A549 (cell line): ENCODE results near the gene HAUS5.

ENCODE experiments used
- CHD4 ChIP-seq: fragments of 200-600 bp; sonication (generic); IDR thresholded peaks from 2 replicates; pipeline ENCODE4 v1.6.1; 2016; ENCODE audit warnings: antibody characterized with exemption, mild to moderate bottlenecking, borderline replicate concordance
- EP300 ChIP-seq, 2 experiments: fragments of >200 bp; sonication (Bioruptor Twin); formaldehyde crosslinking; IDR thresholded peaks; 2 replicates in 1 of 2; 3 replicates in 1 of 2; pipeline ENCODE4 v1.6.1; 2016 to 2017
- FOSL2 ChIP-seq, 2 experiments: fragments of 450-650 bp in 1 of 2; fragments of >200 bp in 1 of 2; sonication (Bioruptor Twin) in 1 of 2; formaldehyde crosslinking; IDR thresholded peaks; 2 replicates each; pipeline versions ENCODE4 v1.5.0 to v1.6.1; 2016 to 2020; ENCODE audit warnings: mild to moderate bottlenecking in 1 of 2, moderate library complexity in 1 of 2
- POLR2A ChIP-seq: IDR thresholded peaks from 2 replicates; pipeline ENCODE4 v1.6.1; 2012; ENCODE audit warnings: mild to moderate bottlenecking, low read length
- RAD21 ChIP-seq, 2 experiments: fragments of >200 bp in 1 of 2; sonication (Bioruptor Twin) in 1 of 2; formaldehyde crosslinking in 1 of 2; IDR thresholded peaks in 1 of 2; conservative IDR thresholded peaks in 1 of 2; 2 replicates in 1 of 2; 3 replicates in 1 of 2; pipeline ENCODE4 v1.6.1; 2012 to 2018; ENCODE audit warnings: inconsistent platforms in 1 of 2
- RARB ChIP-seq: fragments of 250-450 bp; sonication (Bioruptor Pico); IDR thresholded peaks from 2 replicates; pipeline ENCODE4 v1.8.0; 2021; ENCODE audit warnings: mild to moderate bottlenecking, moderate library complexity
- TF ChIP-seq, protein P1 (sequence below): fragments of >200 bp; sonication (Bioruptor Twin); formaldehyde crosslinking; IDR thresholded peaks from 3 replicates; pipeline ENCODE4 v1.5.1; 2016
- TF ChIP-seq, protein P2 (sequence below): IDR thresholded peaks from 2 replicates; pipeline ENCODE4 v1.6.1; 2012
- TF ChIP-seq, protein P3 (sequence below): fragments of 200-600 bp; sonication (generic); IDR thresholded peaks from 2 replicates; pipeline ENCODE4 v1.6.1; 2016; ENCODE audit warnings: antibody characterized with exemption, mild to moderate bottlenecking, moderate library complexity

DNA sequence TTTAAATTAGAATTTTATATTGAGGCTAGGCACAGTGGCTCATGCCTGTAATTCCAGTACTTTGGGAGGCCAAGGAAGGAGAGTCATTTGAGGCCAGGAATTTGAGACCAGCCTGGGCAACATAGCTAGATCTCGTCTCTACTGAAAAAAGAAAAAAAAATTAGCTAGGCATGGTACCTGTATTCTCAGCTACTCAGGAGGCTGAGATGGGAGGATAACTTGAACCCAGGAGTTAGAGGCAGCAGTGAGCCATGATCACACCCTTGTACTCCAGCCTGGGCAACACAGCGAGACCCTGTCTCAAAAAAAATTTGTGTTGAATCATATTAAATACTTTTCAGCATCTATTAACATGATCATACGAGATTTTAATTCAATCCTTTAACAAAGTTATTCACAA, 21.7 kb upstream of the HAUS5 start:
- TF ChIP-seq, protein P1, sequence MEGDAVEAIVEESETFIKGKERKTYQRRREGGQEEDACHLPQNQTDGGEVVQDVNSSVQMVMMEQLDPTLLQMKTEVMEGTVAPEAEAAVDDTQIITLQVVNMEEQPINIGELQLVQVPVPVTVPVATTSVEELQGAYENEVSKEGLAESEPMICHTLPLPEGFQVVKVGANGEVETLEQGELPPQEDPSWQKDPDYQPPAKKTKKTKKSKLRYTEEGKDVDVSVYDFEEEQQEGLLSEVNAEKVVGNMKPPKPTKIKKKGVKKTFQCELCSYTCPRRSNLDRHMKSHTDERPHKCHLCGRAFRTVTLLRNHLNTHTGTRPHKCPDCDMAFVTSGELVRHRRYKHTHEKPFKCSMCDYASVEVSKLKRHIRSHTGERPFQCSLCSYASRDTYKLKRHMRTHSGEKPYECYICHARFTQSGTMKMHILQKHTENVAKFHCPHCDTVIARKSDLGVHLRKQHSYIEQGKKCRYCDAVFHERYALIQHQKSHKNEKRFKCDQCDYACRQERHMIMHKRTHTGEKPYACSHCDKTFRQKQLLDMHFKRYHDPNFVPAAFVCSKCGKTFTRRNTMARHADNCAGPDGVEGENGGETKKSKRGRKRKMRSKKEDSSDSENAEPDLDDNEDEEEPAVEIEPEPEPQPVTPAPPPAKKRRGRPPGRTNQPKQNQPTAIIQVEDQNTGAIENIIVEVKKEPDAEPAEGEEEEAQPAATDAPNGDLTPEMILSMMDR = no peak
- TF ChIP-seq POLR2A (no peak), EP300 (IDR thresholded peaks at IDR 0.05) (no peak), FOSL2 (IDR thresholded peaks at IDR 0.05) (no peak), FOSL2 (CRISPR knock-in tag; IDR thresholded peaks at IDR 0.05) (no peak), CHD4 (no peak), RARB (CRISPR knock-in tag) (no peak), RAD21 (conservative IDR thresholded peaks at IDR 0.05 in 1 of 2, IDR thresholded peaks at IDR 0.05 in 1 of 2) (no peak)
- TF ChIP-seq, protein P2, sequence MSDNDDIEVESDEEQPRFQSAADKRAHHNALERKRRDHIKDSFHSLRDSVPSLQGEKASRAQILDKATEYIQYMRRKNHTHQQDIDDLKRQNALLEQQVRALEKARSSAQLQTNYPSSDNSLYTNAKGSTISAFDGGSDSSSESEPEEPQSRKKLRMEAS = no peak
- TF ChIP-seq, protein P3, sequence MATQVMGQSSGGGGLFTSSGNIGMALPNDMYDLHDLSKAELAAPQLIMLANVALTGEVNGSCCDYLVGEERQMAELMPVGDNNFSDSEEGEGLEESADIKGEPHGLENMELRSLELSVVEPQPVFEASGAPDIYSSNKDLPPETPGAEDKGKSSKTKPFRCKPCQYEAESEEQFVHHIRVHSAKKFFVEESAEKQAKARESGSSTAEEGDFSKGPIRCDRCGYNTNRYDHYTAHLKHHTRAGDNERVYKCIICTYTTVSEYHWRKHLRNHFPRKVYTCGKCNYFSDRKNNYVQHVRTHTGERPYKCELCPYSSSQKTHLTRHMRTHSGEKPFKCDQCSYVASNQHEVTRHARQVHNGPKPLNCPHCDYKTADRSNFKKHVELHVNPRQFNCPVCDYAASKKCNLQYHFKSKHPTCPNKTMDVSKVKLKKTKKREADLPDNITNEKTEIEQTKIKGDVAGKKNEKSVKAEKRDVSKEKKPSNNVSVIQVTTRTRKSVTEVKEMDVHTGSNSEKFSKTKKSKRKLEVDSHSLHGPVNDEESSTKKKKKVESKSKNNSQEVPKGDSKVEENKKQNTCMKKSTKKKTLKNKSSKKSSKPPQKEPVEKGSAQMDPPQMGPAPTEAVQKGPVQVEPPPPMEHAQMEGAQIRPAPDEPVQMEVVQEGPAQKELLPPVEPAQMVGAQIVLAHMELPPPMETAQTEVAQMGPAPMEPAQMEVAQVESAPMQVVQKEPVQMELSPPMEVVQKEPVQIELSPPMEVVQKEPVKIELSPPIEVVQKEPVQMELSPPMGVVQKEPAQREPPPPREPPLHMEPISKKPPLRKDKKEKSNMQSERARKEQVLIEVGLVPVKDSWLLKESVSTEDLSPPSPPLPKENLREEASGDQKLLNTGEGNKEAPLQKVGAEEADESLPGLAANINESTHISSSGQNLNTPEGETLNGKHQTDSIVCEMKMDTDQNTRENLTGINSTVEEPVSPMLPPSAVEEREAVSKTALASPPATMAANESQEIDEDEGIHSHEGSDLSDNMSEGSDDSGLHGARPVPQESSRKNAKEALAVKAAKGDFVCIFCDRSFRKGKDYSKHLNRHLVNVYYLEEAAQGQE = no peak
